Stimulated activated CD4-positive, alpha-beta T cell treated with anti-CD3 and anti-CD28 coated beads, Interleukin-4, amount 100 ng/mL, for 4 hours (primary cell): ENCODE measurements around the gene EPS8.
"Not testable (repeated sequence)": the region's sequence is repeated elsewhere in the genome, so short reads cannot be mapped to it uniquely, and the experiment has no call there.

ENCODE experiments used
- DNase-seq, 2 experiments: peaks; one replicate each; pipeline ENCODE4 v3.0.0-alpha.2; 2020

Gene EPS8

GRCh38 chr12:15634010-15634683 is 155.0 kb downstream of the EPS8 start:
- DNase-seq: no peak

- no peak for DNase-seq
Measured at GRCh38 chr12:15633201-15633600, 156.0 kb downstream of the EPS8 start.

GRCh38 chr12:15632708-15633107 is 156.5 kb downstream of the EPS8 start:
- DNase-seq: no peak

- no peak for DNase-seq
Measured at GRCh38 chr12:15631007-15631715, 158.0 kb downstream of the EPS8 start.

GRCh38 chr12:15629761-15630160 is 159.4 kb downstream of the EPS8 start:
- DNase-seq: no peak

- no peak for DNase-seq
Measured at GRCh38 chr12:15629108-15629507, 160.1 kb downstream of the EPS8 start.

GRCh38 chr12:15627995-15628945 is 160.9 kb downstream of the EPS8 start:
- no peak for DNase-seq

- no peak for DNase-seq
Measured at GRCh38 chr12:15625075-15625474, 164.1 kb downstream of the EPS8 start.

- no peak for DNase-seq
Measured at GRCh38 chr12:15620741-15621539, 168.2 kb downstream of the EPS8 start.

- not testable (repeated sequence) for DNase-seq
Measured at GRCh38 chr12:15616495-15616894, 172.7 kb downstream of the EPS8 start.

GRCh38 chr12:15613981-15614380 is 175.2 kb downstream of the EPS8 start:
- DNase-seq: no peak

GRCh38 chr12:15608941-15609340 is 180.2 kb downstream of the EPS8 start:
- DNase-seq: no peak

GRCh38 chr12:15608406-15608805 is 180.8 kb downstream of the EPS8 start:
- DNase-seq: no peak

GRCh38 chr12:15605881-15606590 is 183.2 kb downstream of the EPS8 start:
- no peak for DNase-seq

GRCh38 chr12:15603474-15604085 is 185.6 kb downstream of the EPS8 start:
- DNase-seq: no peak

GRCh38 chr12:15602051-15602672 is 187.0 kb downstream of the EPS8 start:
- no peak for DNase-seq

GRCh38 chr12:15601210-15601800 is 187.9 kb downstream of the EPS8 start:
- no peak for DNase-seq

GRCh38 chr12:15600223-15600935 is 188.8 kb downstream of the EPS8 start:
- DNase-seq: no peak

GRCh38 chr12:15599266-15600037 is 189.7 kb downstream of the EPS8 start:
- no peak for DNase-seq
